Subcutaneous abdominal adipose tissue (tissue), 5 donors: ENCODE results near the gene ABCC3.

Experiments used
- H3K27ac ChIP-seq: one replicate; pipeline ENCODE4 v1.7.0; 2013; ENCODE audit warnings: low read depth, mild to moderate bottlenecking, inconsistent platforms, low read length, moderate library complexity
- H3K27me3 ChIP-seq, 5 donors: one replicate each; pipeline ENCODE4 v1.7.0; 2013; ENCODE audit warnings: low read length in 5 of 5, inconsistent platforms in 1 of 5; ENCODE audit not compliant: control insufficient read depth in 5 of 5, insufficient read depth in 4 of 5
- H3K36me3 ChIP-seq, 5 donors: one replicate each; pipeline ENCODE4 v1.7.0; 2013; ENCODE audit warnings: low read length in 5 of 5; ENCODE audit not compliant: control insufficient read depth in 5 of 5, insufficient read depth in 5 of 5
- H3K4me1 ChIP-seq, 5 donors: one replicate each; pipeline ENCODE4 v1.7.0; 2013; ENCODE audit warnings: low read length in 5 of 5, mild to moderate bottlenecking in 3 of 5, moderate library complexity in 1 of 5; ENCODE audit not compliant: control insufficient read depth in 5 of 5, insufficient read depth in 5 of 5
- H3K4me3 ChIP-seq, 5 donors: one replicate each; pipeline ENCODE4 v1.7.0; 2013; ENCODE audit warnings: low read length in 5 of 5, low read depth in 1 of 5
- H3K9ac ChIP-seq, 5 donors: one replicate each; pipeline ENCODE4 v1.7.0; 2013; ENCODE audit warnings: low read length in 5 of 5, mild to moderate bottlenecking in 4 of 5, moderate library complexity in 3 of 5
- H3K9me3 ChIP-seq, 5 donors: one replicate each; pipeline ENCODE4 v1.7.0; 2013; ENCODE audit warnings: low read length in 5 of 5; ENCODE audit not compliant: control insufficient read depth in 5 of 5
- donor health status: healthy.
- donor health status: healthy.
- donor health status: healthy.
- donor health status: healthy.
- donor health status: healthy.

The ABCC3 gene

DNA sequence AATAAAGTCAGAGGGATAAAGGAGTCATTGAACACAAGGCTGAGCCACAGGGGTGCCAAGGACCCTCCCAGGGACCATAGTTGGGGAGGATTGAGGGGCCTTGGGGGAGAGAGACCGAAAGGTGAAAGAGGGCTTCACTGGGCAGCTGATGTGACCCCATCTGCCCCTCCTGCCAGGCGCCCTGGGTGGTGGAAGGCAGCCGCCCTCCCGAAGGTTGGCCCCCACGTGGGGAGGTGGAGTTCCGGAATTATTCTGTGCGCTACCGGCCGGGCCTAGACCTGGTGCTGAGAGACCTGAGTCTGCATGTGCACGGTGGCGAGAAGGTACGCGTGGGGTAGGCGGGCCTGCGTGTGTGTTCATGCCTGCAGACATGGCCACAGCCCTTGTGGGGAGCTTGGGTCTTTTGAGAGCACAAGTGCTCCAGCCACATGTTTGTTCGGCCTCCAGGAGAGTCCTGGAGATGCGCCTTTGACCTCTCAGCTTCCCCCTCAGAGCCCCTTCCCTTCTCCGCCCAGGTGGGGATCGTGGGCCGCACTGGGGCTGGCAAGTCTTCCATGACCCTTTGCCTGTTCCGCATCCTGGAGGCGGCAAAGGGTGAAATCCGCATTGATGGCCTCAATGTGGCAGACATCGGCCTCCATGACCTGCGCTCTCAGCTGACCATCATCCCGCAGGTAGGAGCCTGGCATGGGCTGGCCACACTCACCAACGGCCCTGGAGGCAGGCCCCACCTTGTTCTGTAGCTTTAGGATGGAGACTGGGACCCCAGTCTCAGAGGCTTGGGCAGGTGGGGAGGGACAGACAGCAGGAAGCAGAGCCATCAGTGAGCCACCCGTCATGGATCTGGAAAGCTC lies 49.0 kb downstream of the ABCC3 start:
- H3K27me3 ChIP-seq: no peaks in the 10 kb centered on the region
- no peak overlapping the region for H3K9ac ChIP-seq
- H3K36me3 ChIP-seq: no peaks in the 10 kb centered on the region
- H3K4me1 ChIP-seq: peaks cover 0 to 28% (median 16%) of the 10 kb centered on the region in 5 donors
- H3K4me3 ChIP-seq: no peak overlapping the region
- no peak overlapping the region for H3K27ac ChIP-seq
- H3K9me3 ChIP-seq: no peaks in the 10 kb centered on the region

DNA sequence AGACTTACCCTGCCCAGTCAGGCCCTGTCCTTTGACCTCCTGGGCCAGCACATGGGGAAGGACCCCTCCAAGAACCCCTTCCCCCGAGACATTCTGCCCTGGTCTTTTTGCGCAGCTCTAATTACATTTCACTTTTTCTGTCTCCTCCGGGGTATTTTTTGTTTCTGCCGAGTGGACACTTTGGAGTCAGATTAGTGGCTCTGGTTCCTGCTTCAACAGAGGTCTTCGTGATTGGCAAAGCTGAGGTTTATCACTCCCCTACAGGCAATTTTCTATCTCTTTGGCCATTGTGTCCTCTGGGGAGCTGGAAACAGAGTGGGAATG lies 49.6 kb downstream of the ABCC3 start:
- no peaks in the 10 kb centered on the region for H3K27me3 ChIP-seq
- H3K36me3 ChIP-seq: no peaks in the 10 kb centered on the region
- H3K4me1 ChIP-seq: peaks cover 0 to 28% (median 16%) of the 10 kb centered on the region in 5 donors
- H3K9me3 ChIP-seq: no peaks in the 10 kb centered on the region
- H3K9ac ChIP-seq: no peak overlapping the region
- no peak overlapping the region for H3K4me3 ChIP-seq
- H3K27ac ChIP-seq: no peak overlapping the region

DNA sequence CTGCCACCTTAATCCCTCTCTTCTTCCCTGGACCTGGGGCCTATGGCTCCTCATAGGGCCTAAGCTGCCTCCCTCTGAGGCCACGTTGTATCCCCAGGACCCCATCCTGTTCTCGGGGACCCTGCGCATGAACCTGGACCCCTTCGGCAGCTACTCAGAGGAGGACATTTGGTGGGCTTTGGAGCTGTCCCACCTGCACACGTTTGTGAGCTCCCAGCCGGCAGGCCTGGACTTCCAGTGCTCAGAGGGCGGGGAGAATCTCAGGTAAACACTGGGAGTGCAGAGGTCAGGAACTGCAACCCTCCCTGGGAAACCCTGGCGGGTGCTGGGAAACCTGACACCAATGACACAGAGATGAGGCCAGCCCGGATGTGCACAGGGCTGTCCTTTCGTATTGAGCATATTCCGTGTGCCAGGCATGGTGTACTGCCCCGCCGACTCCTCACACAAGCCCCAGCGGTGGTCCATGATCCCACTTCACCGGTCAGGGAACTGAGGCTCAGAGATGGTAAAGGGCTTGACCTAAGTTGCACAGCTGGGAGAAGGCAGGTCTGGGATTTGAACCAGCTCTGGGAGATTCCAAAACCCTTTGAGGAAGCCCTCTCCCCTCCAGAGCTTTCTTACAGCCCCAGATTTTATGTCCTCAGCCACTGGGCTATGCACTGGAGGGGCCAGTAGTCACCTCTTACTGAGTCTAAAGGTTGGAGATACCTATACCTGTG lies 50.1 kb downstream of the ABCC3 start:
- no peaks in the 10 kb centered on the region for H3K27me3 ChIP-seq
- H3K27ac ChIP-seq: no peak overlapping the region
- peaks cover 0 to 28% (median 16%) of the 10 kb centered on the region in 5 donors for H3K4me1 ChIP-seq
- no peaks in the 10 kb centered on the region for H3K9me3 ChIP-seq
- no peaks in the 10 kb centered on the region for H3K36me3 ChIP-seq
- H3K9ac ChIP-seq: no peak overlapping the region
- H3K4me3 ChIP-seq: no peak overlapping the region

DNA sequence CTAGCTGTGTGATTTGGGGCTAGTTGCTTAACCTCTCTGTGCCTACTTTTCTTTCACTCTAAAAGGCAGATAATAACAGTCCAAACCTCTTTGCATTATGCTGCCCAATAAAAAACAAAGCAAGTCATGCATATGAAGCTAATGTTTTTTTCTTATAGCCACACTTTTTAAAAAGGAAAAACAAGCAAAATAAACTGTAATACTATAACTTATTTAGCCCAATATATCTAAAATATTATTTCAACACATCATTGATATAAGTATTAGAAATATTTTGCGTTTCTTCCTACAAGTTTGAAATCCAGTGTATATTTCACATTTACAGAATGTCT lies 50.6 kb downstream of the ABCC3 start:
- Histone ChIP-seq H3K27ac (no peak overlapping the region), H3K36me3 (no peaks in the 10 kb centered on the region), H3K9me3 (no peaks in the 10 kb centered on the region), H3K4me3 (no peak overlapping the region), H3K4me1 (peaks cover 0 to 28% (median 16%) of the 10 kb centered on the region in 5 donors), H3K27me3 (no peaks in the 10 kb centered on the region), H3K9ac (no peak overlapping the region)

DNA sequence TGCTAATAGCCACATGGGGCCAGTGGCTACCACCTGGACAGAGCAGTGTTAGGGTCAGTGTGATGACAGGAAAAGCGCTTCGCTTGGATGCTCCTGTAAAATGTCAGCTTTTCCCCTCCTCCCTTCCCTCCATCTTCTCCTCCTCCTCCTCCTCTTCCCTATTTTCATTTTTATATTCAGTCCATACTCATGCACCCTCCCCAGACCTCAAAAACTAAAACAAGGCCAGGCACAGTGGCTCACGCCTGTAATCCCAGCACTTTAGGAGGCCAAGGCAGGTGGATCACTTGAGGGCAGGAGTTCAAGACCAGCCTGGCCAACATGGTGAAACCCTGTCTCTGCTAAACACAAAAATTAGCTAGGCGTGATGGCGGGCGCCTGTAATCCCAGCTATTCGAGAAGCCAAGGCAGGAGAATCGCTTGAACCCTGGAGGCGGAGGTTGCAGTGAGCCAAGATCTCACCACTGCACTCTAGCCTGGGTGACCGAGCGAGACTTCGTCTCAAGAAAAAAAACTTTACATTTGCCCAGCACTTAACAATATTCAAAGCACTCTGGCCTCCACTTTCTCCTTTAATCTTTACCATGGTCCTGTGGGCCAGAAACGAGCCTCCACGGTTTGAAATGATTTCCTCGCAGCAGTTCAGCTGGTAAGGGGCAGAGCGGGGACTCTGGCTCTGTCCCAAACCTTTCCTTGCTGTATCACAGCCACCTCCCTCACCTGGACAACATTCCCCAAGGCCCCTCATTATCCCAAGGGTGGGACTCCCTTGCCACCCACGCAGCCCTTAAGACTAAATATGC lies 51.2 kb downstream of the ABCC3 start:
- Histone ChIP-seq H3K36me3 (no peaks in the 10 kb centered on the region), H3K27me3 (no peaks in the 10 kb centered on the region), H3K4me1 (peaks cover 0 to 24% (median 18%) of the 10 kb centered on the region in 5 donors), H3K9ac (no peak overlapping the region), H3K27ac (no peak overlapping the region), H3K4me3 (no peak overlapping the region), H3K9me3 (no peaks in the 10 kb centered on the region)

DNA sequence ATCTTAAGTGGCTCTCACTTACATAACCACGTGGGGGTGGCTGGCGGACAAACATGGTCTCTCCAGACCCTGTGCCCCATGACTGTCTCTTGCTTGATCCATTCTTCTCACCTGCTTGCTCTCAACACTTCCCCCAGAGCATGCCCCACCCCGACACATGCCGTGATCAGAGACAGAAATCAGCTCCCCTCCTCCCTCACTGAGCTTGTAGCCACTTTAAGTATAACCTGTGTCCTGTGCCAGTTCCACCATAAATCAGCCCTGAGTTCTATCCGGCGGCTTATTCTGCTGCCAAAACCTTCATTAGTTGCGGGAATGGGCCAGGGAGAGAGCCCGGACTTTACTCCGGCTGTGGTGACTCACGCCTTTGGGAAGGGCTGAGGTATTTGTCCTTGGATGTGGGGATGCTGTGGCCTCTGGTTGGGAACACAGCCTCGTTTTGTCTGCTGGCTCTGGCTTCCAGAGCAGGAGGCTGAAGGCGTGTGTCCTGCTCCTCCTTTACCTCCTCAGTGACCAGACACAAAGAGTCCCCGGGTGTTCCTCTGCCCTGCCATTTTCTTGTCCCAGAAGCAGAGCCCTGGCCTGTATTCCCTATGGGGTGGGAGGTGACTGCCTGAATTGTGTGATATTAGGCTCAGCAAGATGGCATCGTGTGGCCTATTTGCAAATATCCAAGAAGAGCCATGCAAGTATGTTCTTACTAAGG lies 52.0 kb downstream of the ABCC3 start:
- no peak overlapping the region for H3K27ac ChIP-seq
- H3K27me3 ChIP-seq: no peaks in the 10 kb centered on the region
- peaks cover 0 to 20% (median 11%) of the 10 kb centered on the region in 5 donors for H3K4me1 ChIP-seq
- no peak overlapping the region for H3K9ac ChIP-seq
- no peak overlapping the region for H3K4me3 ChIP-seq
- H3K9me3 ChIP-seq: no peaks in the 10 kb centered on the region
- peaks cover 0 to under 1% (median 0%) of the 10 kb centered on the region in 5 donors for H3K36me3 ChIP-seq

DNA sequence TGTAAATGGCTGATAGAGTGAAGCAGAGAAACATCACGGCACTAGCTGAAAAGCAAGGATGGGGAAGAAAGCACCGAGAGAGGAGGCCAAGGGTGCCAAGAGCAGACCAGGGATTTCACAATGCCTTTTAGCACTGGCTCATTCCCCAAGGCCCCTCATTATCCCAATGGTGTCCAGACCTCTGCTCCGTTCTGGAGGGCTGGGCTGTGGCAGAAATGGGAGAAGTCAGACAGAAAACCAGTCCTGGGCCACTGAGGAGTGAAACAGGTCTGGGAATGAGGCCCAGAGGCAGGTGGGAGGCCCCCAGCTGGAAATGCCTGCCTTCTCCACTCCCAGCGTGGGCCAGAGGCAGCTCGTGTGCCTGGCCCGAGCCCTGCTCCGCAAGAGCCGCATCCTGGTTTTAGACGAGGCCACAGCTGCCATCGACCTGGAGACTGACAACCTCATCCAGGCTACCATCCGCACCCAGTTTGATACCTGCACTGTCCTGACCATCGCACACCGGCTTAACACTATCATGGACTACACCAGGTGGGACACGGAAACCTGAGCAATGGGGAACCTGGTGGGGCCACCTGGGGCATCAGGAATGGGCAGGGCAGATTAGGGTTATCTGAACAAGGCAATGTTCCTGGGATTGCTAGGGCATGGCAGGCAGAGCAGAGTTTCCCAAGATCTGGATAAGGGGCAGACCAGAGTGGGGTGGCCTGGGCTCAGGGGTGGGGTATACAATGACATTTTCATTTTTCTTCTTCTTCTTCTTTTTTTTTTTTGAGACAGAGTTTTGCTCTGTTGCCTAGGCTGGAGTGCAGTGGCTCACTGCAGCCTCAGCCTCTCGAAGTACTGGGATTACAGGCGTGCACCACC lies 52.8 kb downstream of the ABCC3 start:
- no peaks in the 10 kb centered on the region for H3K9me3 ChIP-seq
- no peak overlapping the region for H3K9ac ChIP-seq
- no peaks in the 10 kb centered on the region for H3K27me3 ChIP-seq
- H3K4me1 ChIP-seq: peaks cover 0 to 19% (median 9%) of the 10 kb centered on the region in 5 donors
- no peak overlapping the region for H3K4me3 ChIP-seq
- H3K27ac ChIP-seq: no peak overlapping the region
- peaks cover under 1 to 9% (median 5%) of the 10 kb centered on the region in 5 donors for H3K36me3 ChIP-seq

DNA sequence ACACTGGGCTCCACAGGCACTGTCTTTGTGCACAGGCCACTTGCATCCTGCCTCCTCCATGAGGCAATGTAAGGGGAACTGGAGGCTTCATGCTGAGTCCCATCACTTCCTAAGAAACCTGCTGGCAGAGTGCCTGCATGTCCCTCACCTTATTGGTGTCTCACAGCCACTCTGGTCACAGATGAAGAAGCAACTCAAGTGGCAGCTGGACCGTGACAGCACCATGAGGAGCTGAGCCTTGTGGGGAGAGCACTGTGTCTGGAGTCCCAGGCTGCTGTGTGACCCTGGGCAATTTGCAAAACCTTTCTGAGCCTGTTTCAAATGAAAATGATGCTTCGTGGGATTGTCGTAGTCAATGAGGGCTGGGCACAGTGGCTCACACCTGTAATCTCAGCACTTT lies 53.6 kb downstream of the ABCC3 start:
- Histone ChIP-seq H3K27ac (no peak overlapping the region), H3K9me3 (no peaks in the 10 kb centered on the region), H3K27me3 (no peaks in the 10 kb centered on the region), H3K36me3 (peaks cover 6 to 17% (median 12%) of the 10 kb centered on the region in 5 donors), H3K9ac (no peak overlapping the region), H3K4me3 (no peak overlapping the region), H3K4me1 (peaks cover 0 to 19% (median 9%) of the 10 kb centered on the region in 5 donors)

DNA sequence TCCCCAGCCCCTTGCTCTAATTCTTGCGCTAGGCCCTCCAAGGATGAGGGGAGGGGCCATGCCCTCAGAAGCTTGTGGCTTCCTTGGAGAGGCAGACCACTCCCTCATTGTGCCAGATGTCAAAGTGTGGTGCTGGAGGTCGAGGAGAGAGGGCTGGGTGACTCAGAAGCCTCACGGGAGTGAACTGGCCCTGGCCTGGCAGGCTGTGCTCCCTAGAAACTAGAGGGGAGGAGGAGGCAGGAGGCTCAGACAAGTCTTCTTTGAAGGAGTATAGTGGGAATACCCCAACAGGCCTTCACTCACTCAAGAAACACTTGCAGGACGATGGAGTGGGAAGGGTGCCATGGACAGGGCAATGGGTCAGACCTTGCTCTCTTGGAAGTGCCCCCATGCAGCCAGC lies 54.6 kb downstream of the ABCC3 start:
- H3K9ac ChIP-seq: no peak overlapping the region
- H3K4me1 ChIP-seq: peaks cover 0 to 19% (median 9%) of the 10 kb centered on the region in 5 donors
- H3K4me3 ChIP-seq: no peak overlapping the region
- H3K9me3 ChIP-seq: no peaks in the 10 kb centered on the region
- peaks cover 10 to 25% (median 17%) of the 10 kb centered on the region in 5 donors for H3K36me3 ChIP-seq
- H3K27ac ChIP-seq: no peak overlapping the region
- H3K27me3 ChIP-seq: no peaks in the 10 kb centered on the region
